ENCODE measurements around the gene CHRNG.

DNA sequence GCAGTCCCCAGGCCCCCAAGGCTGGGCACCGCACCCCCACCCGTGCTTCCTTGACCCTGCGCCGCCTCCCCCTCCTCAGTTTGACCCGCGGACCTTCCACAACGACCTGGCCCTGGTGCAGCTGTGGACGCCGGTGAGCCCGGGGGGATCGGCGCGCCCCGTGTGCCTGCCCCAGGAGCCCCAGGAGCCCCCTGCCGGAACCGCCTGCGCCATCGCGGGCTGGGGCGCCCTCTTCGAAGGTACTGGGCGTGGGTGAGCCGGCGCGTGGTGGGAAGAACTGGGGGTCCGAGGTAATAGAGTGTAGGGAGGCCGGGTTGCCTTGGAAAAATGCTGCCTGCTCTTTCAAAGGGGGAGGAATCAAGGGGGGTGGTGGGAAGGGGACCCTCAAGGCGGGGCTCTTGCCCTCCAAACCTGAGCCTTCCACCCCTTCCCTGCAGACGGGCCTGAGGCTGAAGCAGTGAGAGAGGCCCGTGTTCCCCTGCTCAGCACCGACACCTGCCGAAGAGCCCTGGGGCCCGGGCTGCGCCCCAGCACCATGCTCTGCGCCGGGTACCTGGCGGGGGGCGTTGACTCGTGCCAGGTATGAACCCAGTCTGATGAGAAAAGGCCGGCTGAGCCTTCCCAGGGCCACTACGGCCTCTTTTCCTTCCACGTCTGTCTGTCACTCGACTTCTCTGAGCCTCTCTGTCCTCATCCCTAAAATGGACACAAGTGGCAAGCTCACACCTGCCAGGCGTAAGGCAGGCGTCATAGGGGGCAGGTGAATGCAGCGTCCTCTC, 16.7 kb upstream of the CHRNG start:
- TF ChIP-seq, protein P1, sequence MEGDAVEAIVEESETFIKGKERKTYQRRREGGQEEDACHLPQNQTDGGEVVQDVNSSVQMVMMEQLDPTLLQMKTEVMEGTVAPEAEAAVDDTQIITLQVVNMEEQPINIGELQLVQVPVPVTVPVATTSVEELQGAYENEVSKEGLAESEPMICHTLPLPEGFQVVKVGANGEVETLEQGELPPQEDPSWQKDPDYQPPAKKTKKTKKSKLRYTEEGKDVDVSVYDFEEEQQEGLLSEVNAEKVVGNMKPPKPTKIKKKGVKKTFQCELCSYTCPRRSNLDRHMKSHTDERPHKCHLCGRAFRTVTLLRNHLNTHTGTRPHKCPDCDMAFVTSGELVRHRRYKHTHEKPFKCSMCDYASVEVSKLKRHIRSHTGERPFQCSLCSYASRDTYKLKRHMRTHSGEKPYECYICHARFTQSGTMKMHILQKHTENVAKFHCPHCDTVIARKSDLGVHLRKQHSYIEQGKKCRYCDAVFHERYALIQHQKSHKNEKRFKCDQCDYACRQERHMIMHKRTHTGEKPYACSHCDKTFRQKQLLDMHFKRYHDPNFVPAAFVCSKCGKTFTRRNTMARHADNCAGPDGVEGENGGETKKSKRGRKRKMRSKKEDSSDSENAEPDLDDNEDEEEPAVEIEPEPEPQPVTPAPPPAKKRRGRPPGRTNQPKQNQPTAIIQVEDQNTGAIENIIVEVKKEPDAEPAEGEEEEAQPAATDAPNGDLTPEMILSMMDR (IDR thresholded peaks at IDR 0.05): no peak
- no peak for TF ChIP-seq POLR2A (IDR thresholded peaks at IDR 0.05)
